ENCODE measurements around the gene BEST3.

The BEST3 gene

GRCh38 chr12:69647178-69647577 is 51.9 kb downstream of the BEST3 start:
- no peak for DNase-seq (ENCODE audit: extremely low read depth, low read depth)
- TF ChIP-seq CTCF (IDR thresholded peaks at IDR 0.05; ENCODE audit: low read depth, low read length, missing control alignments) = no peak
- H3K4me3 ChIP-seq (replicated peaks; ENCODE audit: low read depth, low read length) = no peak overlapping the region

GRCh38 chr12:69645031-69645430 is 54.1 kb downstream of the BEST3 start:
- H3K4me3 ChIP-seq (replicated peaks; ENCODE audit: low read depth, low read length) = no peak overlapping the region
- no peak for TF ChIP-seq CTCF (IDR thresholded peaks at IDR 0.05; ENCODE audit: low read depth, low read length, missing control alignments)
- DNase-seq (ENCODE audit: extremely low read depth, low read depth) = no peak

DNA sequence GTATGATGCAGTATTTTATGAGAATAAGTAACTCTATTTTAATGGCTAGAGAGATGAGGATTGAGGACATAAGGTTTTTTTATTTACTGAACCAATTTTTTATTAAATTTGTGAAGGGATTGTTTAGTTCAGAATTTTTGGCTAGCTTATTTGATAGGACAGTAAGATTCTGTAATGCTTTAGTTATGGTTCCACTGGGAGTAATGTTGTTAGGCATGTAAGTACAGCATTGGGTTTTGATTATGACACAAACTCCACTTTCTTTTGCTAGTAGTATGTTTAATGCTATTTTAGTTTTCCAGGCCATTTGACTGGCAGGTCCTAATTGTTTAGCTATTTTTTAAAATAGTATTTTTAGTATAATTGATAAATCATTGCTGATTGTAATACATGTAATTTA is 54.6 kb downstream of the BEST3 start:
- no peak for DNase-seq (ENCODE audit: extremely low read depth, low read depth)
- H3K4me3 ChIP-seq (replicated peaks; ENCODE audit: low read depth, low read length) = no peak overlapping the region
- TF ChIP-seq CTCF (IDR thresholded peaks at IDR 0.05; ENCODE audit: low read depth, low read length, missing control alignments) = no peak

DNA sequence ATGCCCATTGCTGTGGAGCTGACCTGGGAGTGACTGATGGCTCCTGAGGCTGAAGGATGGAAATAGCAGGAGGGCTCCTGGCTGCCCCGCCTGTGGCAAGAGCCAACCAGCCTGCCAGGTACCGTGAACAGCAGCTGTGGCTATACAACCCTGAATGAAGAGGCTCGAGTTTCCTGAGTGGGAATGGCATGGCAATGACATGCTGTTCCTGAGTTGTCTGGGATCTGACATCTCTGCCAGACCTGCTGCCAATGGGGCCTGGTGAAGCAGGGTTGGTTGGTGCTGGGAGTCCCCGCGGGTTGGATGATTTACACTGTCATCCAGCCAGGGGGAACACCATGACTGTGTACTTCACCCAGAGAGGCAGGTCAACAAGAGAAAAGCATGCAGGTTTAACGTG is 56.6 kb downstream of the BEST3 start:
- H3K4me3 ChIP-seq (replicated peaks; ENCODE audit: low read depth, low read length) = no peak overlapping the region
- no peak for DNase-seq (ENCODE audit: extremely low read depth, low read depth)
- no peak for TF ChIP-seq CTCF (IDR thresholded peaks at IDR 0.05; ENCODE audit: low read depth, low read length, missing control alignments)

DNA sequence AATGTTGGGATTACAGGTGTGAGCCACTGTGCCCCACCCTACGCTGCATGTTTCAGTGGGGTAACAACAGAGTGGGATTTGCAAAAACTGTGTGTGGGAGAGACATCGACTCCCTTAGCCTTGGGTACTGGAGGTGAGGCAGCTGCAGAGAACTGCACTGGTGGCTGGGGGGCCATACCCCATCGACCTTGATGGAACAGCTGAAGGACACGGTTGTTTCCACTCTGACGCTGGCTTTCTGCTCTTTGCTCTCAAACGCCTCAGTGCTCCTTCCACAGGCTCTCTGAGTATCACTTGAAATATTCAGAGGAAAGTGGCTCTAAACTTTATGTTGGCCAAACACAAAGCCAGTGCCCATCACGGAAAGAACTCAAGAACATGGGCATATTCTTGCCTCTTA is 57.6 kb downstream of the BEST3 start:
- no peak overlapping the region for H3K4me3 ChIP-seq (replicated peaks; ENCODE audit: low read depth, low read length)
- TF ChIP-seq CTCF (IDR thresholded peaks at IDR 0.05; ENCODE audit: low read depth, low read length, missing control alignments) = no peak
- DNase-seq (ENCODE audit: extremely low read depth, low read depth) = no peak

DNA sequence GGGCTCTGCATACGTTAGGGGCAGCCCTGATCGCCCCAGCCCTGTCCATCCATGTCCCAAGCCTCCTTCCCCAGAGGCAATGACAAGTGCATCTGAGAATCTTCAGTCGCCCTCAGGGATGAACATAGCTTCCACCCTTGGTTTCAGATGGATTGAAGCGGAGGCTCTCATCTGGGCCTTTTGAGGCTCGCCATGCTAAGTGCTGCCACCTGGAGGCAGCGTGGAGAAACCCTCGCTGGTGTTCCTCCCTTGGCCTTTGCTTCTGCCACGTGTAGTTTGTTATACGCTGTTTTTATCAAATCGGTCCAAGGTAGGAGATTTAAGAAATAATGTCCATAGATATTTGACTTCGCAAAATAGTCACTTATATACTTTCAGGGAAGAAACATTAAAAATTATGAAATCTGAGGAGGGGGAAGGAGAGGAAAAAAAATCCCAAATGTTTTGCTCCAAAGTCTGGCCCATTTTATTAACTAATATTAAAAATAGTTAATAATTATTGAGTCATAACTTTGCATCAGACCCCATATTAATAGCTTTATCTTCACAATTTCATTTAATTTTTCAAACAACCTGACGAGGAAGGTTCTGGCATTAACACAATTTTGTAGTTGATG is 59.6 kb downstream of the BEST3 start:
- peak; percentile 95 for TF ChIP-seq CTCF (IDR thresholded peaks at IDR 0.05; ENCODE audit: low read depth, low read length, missing control alignments)
- peak; percentile 44 for DNase-seq (ENCODE audit: extremely low read depth, low read depth)
- H3K4me3 ChIP-seq (replicated peaks; ENCODE audit: low read depth, low read length) = no peak overlapping the region

GRCh38 chr12:69633061-69633460 is 66.0 kb downstream of the BEST3 start:
- no peak for TF ChIP-seq CTCF (IDR thresholded peaks at IDR 0.05; ENCODE audit: low read depth, low read length, missing control alignments)
- no peak overlapping the region for H3K4me3 ChIP-seq (replicated peaks; ENCODE audit: low read depth, low read length)
- no peak for DNase-seq (ENCODE audit: extremely low read depth, low read depth)
